Frontal cortex (tissue), 4 donors: ENCODE data around the gene DAZAP2. TPM values are rescaled to one million over a fixed set of nuclear protein-coding genes. Genes with fewer than 3 reads are reported as not detected.
"Not testable (repeated sequence)": the region's sequence is repeated elsewhere in the genome, so short reads cannot be mapped to it uniquely, and the experiment has no call there.

Source experiments
- DNase-seq, 2 donors: peaks; one replicate each; pipeline ENCODE4 v3.0.0; 2012; ENCODE audit warnings: low spot score in 2 of 2
- FAIRE-seq: peaks from 2 replicates; lab custom pipeline; 2012; peaks lifted over from hg19 to GRCh38; lab: Jason Lieb, UNC
- total RNA-seq: library from RNA; depleted of rRNA; stranded (reverse); fragments of >200 nt; gene quantifications from one replicate; pipeline ENCODE4 v1.2.3, GENCODE V29; 2014
- donor health status: control.
- donor health status: control.
- donor health status: control.

Gene DAZAP2
- total RNA-seq, 1 donor from 2014 or later: 34.2 TPM

GRCh38 chr12:51216642-51217041, 22.0 kb upstream of the DAZAP2 start:
- DNase-seq: no peak
- FAIRE-seq: no peak

GRCh38 chr12:51217133-51217967, 21.3 kb upstream of the DAZAP2 start:
- FAIRE-seq (no peak), DNase-seq (peak; percentile 78 to 79)

GRCh38 chr12:51217968-51218606, 20.5 kb upstream of the DAZAP2 start, which contains the start of gene POU6F1:
POU6F1 (minus strand) TSS chr12:51218062; CDS start chr12:51206836, 11,226 bp downstream.
- FAIRE-seq: no peak
- peak; percentile 87 to 92 for DNase-seq

- FAIRE-seq: no peak
- DNase-seq: no peak
These were observed 19.9 kb upstream of the DAZAP2 start for GRCh38 chr12:51218607-51219161.

GRCh38 chr12:51219322-51219721, 19.3 kb upstream of the DAZAP2 start:
- DNase-seq (no peak), FAIRE-seq (no peak)

- FAIRE-seq, DNase-seq: not testable (repeated sequence)
These were observed 18.8 kb upstream of the DAZAP2 start for GRCh38 chr12:51219857-51220256.

GRCh38 chr12:51222461-51222860, 16.2 kb upstream of the DAZAP2 start:
- no peak for FAIRE-seq

GRCh38 chr12:51224625-51225024, 14.0 kb upstream of the DAZAP2 start:
- DNase-seq (no peak), FAIRE-seq (no peak)

More at GRCh38 chr12:51222461-51222860, 16.2 kb upstream of the DAZAP2 start:
- no peak for DNase-seq

GRCh38 chr12:51225234-51225633, 13.4 kb upstream of the DAZAP2 start:
- no peak for FAIRE-seq
- DNase-seq: no peak

GRCh38 chr12:51225771-51226170, 12.9 kb upstream of the DAZAP2 start:
- DNase-seq (no peak), FAIRE-seq (no peak)

- FAIRE-seq, DNase-seq: not testable (repeated sequence)
These were observed 11.5 kb upstream of the DAZAP2 start for GRCh38 chr12:51227112-51227511.

- FAIRE-seq (no peak), DNase-seq (no peak)
These were observed 10.7 kb upstream of the DAZAP2 start for GRCh38 chr12:51227962-51228361.

GRCh38 chr12:51229116-51229809, 9.4 kb upstream of the DAZAP2 start:
- FAIRE-seq (no peak), DNase-seq (no peak)

GRCh38 chr12:51232642-51233041, 6.0 kb upstream of the DAZAP2 start:
- no peak for FAIRE-seq

GRCh38 chr12:51234530-51234929, 4.1 kb upstream of the DAZAP2 start:
- DNase-seq: no peak

More at GRCh38 chr12:51232642-51233041, 6.0 kb upstream of the DAZAP2 start:
- no peak for DNase-seq

GRCh38 chr12:51238037-51238509, 553 bp upstream of the DAZAP2 start:
- DNase-seq: no peak

More at GRCh38 chr12:51234530-51234929, 4.1 kb upstream of the DAZAP2 start:
- FAIRE-seq: no peak

GRCh38 chr12:51240971-51241370, 2.3 kb downstream of the DAZAP2 start:
- DNase-seq: no peak
- no peak for FAIRE-seq

More at GRCh38 chr12:51238037-51238509, 553 bp upstream of the DAZAP2 start:
- no peak for FAIRE-seq

- DNase-seq (no peak), FAIRE-seq (no peak)
These were observed 3.5 kb downstream of the DAZAP2 start for GRCh38 chr12:51242120-51242519.

- FAIRE-seq (no peak), DNase-seq (no peak)
These were observed 4.2 kb downstream of the DAZAP2 start for GRCh38 chr12:51242876-51243275.

- DNase-seq (no peak), FAIRE-seq (no peak)
These were observed 5.6 kb downstream of the DAZAP2 start for GRCh38 chr12:51244269-51244668.
